Liver (tissue), 3 donors: ENCODE measurements around the gene ABHD14A.

Experiments
- CTCF ChIP-seq: fragments of 150-350 bp; IDR thresholded peaks from 2 replicates; pipeline ENCODE4 v1.5.1; 2017; ENCODE audit warnings: improper control_type of control experiment, low read depth, low read length; ENCODE audit not compliant: missing input control
- GABPA ChIP-seq, 2 donors: IDR thresholded peaks in 1 of 2; conservative IDR thresholded peaks in 1 of 2; 2 replicates each; pipeline ENCODE4 v1.6.1; 2016; ENCODE audit warnings: antibody characterized with exemption in 2 of 2, mild to moderate bottlenecking in 1 of 2, moderate library complexity in 1 of 2
- JUND ChIP-seq, 2 donors: IDR thresholded peaks; 2 replicates each; pipeline ENCODE4 v1.6.1; 2016; ENCODE audit warnings: antibody characterized with exemption in 2 of 2
- MAX ChIP-seq: IDR thresholded peaks from 2 replicates; pipeline ENCODE4 v1.6.1; 2016; ENCODE audit warnings: antibody characterized with exemption
- RAD21 ChIP-seq, 2 donors: IDR thresholded peaks; 2 replicates each; pipeline ENCODE4 v1.6.1; 2016; ENCODE audit warnings: antibody characterized with exemption in 2 of 2, mild to moderate bottlenecking in 2 of 2
- REST ChIP-seq: IDR thresholded peaks from 2 replicates; pipeline ENCODE4 v1.6.1; 2016; ENCODE audit warnings: antibody characterized with exemption, mild to moderate bottlenecking
- SP1 ChIP-seq: IDR thresholded peaks from 2 replicates; pipeline ENCODE4 v1.6.1; 2018; ENCODE audit warnings: antibody characterized with exemption, mild to moderate bottlenecking
- TAF1 ChIP-seq: conservative IDR thresholded peaks from 2 replicates; pipeline ENCODE4 v1.6.1; 2016; ENCODE audit warnings: antibody characterized with exemption, mild to moderate bottlenecking
- YY1 ChIP-seq: IDR thresholded peaks from 2 replicates; pipeline ENCODE4 v1.6.1; 2016; ENCODE audit warnings: antibody characterized with exemption, mild to moderate bottlenecking
- TF ChIP-seq, protein P1 (sequence below): IDR thresholded peaks from 2 replicates; pipeline ENCODE4 v1.6.1; 2016; ENCODE audit warnings: antibody characterized with exemption
- donor health status: healthy.
- donor health status: healthy.

- no peak for TF ChIP-seq RAD21 (IDR thresholded peaks at IDR 0.05)
- no peak for TF ChIP-seq TAF1
- no peak for TF ChIP-seq SP1
- no peak for TF ChIP-seq MAX
- TF ChIP-seq REST = no peak
- TF ChIP-seq JUND (IDR thresholded peaks at IDR 0.05) = no peak
- TF ChIP-seq, protein P1, sequence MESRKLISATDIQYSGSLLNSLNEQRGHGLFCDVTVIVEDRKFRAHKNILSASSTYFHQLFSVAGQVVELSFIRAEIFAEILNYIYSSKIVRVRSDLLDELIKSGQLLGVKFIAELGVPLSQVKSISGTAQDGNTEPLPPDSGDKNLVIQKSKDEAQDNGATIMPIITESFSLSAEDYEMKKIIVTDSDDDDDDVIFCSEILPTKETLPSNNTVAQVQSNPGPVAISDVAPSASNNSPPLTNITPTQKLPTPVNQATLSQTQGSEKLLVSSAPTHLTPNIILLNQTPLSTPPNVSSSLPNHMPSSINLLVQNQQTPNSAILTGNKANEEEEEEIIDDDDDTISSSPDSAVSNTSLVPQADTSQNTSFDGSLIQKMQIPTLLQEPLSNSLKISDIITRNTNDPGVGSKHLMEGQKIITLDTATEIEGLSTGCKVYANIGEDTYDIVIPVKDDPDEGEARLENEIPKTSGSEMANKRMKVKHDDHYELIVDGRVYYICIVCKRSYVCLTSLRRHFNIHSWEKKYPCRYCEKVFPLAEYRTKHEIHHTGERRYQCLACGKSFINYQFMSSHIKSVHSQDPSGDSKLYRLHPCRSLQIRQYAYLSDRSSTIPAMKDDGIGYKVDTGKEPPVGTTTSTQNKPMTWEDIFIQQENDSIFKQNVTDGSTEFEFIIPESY = no peak
- TF ChIP-seq CTCF = no peak
- no peak for TF ChIP-seq YY1
- TF ChIP-seq GABPA (IDR thresholded peaks at IDR 0.05 in 1 of 2, conservative IDR thresholded peaks at IDR 0.05 in 1 of 2) = no peak
Measured at GRCh38 chr3:51992017-51992682, 17.3 kb downstream of the ABHD14A start.
